DMS79 treated with DMSO at 0.1 percent for 48 hours (cell line): Measurements from ENCODE around the gene CPA5.

Experiments used
- DNase-seq: peaks from one replicate; lab custom pipeline; 2025; lab: John Stamatoyannopoulos, UW

CPA5 gene

DNA sequence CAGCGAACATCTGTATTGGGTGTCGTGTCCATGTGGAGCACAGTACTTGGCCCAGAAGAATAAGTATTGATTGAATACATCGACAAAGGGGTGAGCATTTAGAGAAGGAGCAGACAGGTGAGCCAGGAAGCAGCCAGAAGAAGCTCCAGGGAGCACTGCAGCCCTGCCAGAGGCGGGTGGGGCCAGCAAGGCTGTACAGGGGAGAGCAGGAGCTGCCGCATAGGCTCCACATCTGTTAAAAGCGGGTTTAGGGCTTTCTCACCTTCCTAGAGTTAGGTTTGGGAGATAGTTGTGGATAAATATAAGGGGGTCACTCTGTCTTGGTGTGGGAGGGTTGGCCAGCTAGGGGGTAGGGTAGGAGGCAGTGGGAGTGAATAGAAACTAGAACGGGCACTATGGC is 34.4 kb downstream of the CPA5 start:
- DNase-seq, result no peak

DNA sequence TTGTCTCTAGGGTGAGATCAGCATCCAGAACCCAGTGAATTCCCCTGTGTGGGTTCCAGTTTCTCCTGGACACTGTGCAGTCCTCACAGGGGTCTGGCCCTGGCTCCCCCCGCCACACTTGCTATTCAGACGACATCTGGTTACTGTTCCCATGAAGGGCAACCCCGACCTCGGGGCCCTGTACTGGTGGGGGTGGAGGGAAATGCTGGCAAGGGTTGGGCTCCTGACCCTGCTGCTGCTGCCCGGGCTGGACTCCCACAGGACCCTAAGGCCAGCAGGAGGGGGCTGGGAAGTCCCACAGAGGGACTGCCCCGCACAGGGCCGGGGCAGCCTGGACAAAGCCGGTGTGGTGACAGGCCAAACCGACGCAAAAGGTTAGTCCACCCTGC is 34.9 kb downstream of the CPA5 start:
- DNase-seq, result no peak

- no peak for DNase-seq
Observed at GRCh38 chr7:130379921-130380860, 35.6 kb downstream of the CPA5 start, which contains the start of gene CPA1. CPA1 (plus strand) TSS chr7:130380494; CDS start chr7:130380521, 27 bp downstream.

DNA sequence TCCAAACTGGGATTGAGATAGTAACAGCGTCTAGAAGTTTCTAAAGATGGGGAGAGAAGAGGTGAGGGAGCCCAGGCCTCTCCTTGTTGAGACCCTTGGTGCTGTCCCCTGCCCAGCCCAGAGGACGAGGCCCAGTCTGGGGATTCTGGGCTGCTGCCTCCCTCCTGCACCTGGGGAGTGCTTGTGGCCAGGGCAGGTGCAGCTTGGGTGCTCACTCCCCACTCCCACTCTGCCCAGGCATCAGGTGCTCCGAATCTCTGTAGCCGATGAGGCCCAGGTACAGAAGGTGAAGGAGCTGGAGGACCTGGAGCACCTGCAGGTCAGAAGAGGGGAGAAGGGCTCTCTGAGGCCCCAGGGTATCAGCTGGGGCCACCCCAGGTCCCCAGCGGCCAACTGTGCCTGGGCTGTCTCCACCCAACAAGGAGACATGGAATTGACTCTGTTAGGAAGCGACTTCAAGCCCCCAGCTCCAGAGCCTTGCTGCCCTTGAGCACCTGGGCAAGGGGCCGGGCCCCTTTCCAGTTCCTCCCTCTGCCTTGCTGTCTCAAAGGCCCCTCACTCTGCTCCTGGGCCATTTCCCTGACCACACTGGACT is 36.3 kb downstream of the CPA5 start:
- no peak for DNase-seq

DNA sequence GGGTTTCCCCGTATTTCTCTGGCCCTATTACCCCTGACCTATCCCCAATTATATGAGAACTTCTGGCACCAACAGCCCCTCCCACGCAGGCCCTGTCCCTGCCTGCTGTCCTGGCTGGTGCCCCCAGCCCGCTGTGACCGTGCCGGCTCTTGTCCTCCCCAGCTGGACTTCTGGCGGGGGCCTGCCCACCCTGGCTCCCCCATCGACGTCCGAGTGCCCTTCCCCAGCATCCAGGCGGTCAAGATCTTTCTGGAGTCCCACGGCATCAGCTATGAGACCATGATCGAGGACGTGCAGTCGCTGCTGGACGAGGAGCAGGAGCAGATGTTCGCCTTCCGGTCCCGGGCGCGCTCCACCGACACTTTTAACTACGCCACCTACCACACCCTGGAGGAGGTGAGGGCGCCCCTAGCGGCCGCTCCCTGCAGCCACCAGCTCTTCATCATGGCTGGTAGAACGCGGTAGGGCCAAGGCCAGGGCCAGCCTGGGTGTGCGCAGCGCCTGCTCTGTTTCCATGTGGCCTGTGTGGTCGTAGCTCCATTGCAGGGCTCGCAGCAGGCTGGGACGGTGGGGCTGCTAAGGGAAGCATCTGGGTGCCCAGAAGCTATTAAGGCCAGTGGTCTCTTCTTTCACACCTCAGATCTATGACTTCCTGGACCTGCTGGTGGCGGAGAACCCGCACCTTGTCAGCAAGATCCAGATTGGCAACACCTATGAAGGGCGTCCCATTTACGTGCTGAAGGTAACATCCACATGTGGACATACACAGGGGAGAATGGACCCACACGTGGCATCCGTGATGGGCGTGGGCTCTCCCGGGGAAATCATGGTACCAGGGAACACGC is 37.1 kb downstream of the CPA5 start:
- DNase-seq, result no peak

- DNase-seq, result no peak
Observed at GRCh38 chr7:130383187-130383980, 38.8 kb downstream of the CPA5 start.

- no peak for DNase-seq
Observed at GRCh38 chr7:130384371-130384801, 39.8 kb downstream of the CPA5 start.

DNA sequence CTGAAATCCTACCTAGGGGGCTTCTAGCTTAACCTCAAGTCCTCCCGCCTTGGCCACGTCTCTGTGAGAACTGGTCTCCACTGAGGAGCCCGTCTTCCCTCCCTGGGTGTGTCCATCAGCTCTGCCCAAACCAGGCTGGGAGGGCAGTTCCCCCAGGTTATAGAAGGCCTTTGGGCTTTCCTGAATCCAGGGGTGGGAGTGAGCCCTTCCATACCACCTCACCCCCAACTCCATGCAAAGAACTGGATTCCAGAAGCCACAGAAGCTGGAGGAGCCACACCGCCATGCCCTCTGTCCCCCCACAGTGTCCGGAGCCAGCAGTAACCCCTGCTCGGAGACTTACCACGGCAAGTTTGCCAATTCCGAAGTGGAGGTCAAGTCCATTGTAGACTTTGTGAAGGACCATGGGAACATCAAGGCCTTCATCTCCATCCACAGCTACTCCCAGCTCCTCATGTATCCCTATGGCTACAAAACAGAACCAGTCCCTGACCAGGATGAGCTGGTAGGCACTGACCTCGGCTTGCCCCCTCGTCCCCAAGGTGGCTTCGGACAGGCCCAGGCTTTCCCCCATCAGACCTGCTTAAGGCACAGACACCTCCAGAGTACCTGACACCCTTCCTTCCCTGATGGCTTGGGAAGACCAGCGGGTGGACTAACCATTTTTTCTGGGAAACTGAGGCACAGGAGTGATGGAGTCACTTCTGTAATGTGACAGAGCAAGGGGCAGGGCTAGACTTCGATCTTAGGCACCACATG is 40.4 kb downstream of the CPA5 start:
- DNase-seq, result no peak

DNA sequence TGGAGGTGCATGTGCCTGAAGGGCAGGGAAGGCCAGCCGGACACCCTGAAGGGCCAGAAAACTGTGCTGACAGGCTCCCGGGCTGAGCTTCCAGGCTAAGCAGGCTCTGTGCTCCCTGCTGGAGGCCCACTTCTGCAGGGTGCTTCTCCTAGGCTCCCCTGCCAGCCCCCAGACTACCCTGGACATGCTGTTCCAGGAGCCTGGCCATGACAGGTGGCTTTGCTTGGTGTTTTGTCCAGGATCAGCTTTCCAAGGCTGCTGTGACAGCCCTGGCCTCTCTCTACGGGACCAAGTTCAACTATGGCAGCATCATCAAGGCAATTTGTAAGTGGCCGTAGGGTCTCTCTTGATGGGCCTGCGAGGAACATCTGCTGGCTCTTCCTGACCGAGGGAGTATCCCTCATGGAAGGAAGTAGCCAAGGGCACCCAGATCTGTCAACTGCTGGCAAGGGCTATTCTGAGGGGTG is 41.0 kb downstream of the CPA5 start:
- no peak for DNase-seq

DNA sequence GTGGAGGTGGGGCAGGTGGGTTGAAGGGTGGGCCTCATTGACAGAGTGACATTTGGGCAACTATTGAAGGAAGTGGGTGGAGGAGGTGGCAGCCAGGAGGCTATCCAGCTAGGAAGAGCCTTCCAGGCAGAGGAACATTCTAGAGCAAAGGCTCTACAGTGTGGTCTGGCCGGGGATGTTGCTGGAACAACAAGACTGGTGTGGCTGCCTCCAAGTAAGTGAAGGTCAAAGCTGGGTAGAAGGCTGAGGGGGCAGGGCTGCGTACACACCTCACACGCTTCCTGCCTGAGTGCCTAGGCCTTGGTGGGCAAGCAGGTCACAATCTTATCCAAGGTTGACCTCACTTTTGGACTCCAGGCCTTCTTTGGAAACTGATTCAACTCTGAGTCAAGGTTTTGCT is 42.3 kb downstream of the CPA5 start:
- no peak for DNase-seq

DNA sequence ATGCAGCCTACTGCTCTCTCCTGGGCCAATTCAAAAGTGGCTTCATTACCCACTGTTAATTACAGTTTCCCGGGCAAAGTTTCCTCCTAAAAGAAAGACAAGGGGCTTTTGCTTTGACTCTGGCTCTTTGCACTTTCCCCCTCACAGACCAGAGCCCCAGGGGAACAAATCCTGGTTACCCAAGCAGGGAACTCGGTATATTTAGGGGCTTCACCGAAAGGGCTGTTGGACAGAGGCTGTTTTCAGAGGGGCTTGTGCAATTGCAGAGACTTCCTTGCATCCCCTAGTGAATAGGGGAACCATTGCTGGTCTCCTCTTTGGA is 42.7 kb downstream of the CPA5 start:
- no peak for DNase-seq

DNA sequence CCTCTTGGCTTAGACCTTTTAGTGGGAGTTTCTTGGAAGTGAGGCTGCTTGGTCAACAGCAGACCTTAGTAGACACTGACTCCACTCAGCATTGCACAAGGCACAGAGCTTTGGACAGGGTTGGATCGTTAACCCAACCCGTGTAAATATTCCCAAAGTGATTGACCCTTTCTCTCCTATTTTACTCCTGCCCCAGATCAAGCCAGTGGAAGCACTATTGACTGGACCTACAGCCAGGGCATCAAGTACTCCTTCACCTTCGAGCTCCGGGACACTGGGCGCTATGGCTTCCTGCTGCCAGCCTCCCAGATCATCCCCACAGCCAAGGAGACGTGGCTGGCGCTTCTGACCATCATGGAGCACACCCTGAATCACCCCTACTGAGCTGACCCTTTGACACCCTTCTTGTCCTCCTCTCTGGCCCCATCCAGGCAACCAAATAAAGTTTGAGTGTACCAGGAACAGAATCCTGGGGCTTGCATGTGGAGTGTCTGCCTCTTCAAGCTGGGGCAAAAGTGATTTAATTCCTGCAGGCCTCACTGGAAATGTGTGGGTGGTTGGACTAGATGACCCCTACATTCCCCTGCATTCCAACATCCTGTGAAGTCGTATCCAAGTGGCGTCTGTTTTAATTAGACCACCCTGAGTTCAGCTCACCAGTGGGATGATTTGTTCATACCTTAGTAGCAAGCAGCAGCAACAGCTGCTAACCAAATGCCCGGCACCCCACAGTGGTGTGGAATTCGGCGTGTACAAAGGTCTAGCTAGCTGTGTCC is 43.2 kb downstream of the CPA5 start:
- no peak for DNase-seq

DNA sequence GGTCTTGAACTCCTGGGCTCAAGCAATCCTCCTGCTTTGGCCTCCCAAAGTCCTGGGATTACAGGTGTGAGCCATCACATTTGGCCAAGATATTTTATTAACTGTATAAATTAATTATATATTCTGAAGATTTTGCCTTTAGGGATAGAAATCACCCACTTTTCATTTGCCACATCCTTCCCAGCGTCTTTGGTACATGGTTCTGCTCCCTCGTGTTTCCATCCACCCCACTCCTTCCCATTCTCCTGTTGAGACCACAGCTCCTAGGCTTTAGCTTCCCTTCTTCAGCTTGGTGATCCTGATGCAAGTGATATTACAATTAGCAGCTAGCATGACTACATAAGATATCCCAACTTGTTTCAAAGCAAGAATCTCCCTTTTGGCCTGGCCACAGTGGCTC is 44.1 kb downstream of the CPA5 start:
- no peak for DNase-seq

DNA sequence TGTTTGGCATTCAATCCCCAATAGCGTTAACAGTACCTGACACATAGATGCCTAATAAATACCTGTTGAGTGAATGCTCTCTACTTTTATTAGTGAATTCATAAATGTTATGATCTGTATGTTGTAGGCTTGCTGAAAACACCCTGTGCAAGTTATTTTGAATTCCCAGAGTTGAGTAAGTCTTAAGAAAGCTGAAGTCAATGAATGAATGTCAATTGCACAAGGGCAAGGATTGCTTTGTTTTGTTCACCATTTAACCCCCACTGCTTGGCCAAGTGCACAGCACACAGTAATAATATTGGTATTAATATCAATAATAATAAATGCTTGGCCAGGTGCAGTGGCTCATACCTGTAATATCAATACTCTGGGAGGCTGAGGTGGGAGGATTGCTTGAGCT is 45.9 kb downstream of the CPA5 start:
- DNase-seq, result no peak

- DNase-seq, result peak; percentile 96
Observed at GRCh38 chr7:130393101-130393561, 48.5 kb downstream of the CPA5 start.

DNA sequence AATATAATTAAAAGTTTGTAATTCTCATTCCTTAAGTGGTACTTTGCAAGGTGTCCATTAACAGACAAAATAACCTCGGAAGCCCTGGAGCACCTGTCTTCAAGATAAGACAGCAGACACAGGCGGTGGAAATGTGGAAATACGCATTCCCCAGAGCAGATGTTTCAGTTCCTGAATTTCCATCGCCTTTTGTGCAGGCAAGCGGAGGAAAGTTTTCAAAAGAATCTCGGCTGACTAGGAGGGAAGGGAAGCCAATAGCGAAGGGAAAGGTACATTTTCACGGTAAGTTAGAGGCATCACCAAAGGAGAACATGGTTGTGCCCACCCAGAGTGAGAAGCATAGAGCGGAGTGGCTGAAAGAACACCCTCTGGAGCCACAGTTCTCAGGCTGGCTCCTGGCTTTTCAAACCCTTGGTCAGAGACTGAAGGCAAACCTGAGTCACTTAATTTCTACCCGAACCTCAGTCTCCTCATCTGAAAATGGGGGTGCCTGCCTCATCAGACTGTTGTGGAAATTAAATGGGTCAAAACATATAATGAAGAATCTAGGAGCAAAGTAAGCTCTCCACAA is 49.3 kb downstream of the CPA5 start:
- no peak for DNase-seq

- peak; percentile 86 for DNase-seq
Observed at GRCh38 chr7:130394421-130395195, 50.0 kb downstream of the CPA5 start.

- no peak for DNase-seq
Observed at GRCh38 chr7:130395421-130395820, 50.8 kb downstream of the CPA5 start.

DNA sequence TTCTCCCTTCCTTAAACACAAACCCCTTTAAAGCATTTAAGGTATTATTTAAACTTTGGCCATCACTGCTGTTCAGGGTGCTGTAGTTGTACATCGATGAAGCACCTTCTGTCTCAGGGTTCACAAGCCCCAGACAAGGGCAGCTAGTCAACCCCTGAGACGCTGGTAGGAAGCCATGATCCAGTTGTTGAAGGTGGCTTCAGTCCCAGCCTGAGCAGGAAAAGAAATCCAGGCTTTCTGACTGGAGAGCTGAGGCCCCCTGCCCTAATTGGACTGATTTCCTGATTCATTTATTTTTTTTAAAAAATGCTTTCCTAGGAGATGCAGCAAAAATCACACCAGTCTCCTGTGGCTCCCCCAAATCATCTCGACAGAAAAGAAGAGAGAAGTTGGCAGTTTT is 51.5 kb downstream of the CPA5 start:
- DNase-seq, result peak; percentile 62
